GM20000 (cell line): ENCODE data around the gene NAV2.

Source experiments
- DNase-seq: peaks from one replicate; pipeline ENCODE4 v3.0.0; 2012; ENCODE audit warnings: low spot score
- TF ChIP-seq, protein P1 (sequence below): IDR thresholded peaks from 2 replicates; pipeline ENCODE4 v1.5.1; 2012; ENCODE audit warnings: mild to moderate bottlenecking, control low read depth; ENCODE audit errors: extremely low read depth, missing control alignments

Gene NAV2

GRCh38 chr11:19853016-19853415, 140.4 kb downstream of the NAV2 start:
- TF ChIP-seq, protein P1, sequence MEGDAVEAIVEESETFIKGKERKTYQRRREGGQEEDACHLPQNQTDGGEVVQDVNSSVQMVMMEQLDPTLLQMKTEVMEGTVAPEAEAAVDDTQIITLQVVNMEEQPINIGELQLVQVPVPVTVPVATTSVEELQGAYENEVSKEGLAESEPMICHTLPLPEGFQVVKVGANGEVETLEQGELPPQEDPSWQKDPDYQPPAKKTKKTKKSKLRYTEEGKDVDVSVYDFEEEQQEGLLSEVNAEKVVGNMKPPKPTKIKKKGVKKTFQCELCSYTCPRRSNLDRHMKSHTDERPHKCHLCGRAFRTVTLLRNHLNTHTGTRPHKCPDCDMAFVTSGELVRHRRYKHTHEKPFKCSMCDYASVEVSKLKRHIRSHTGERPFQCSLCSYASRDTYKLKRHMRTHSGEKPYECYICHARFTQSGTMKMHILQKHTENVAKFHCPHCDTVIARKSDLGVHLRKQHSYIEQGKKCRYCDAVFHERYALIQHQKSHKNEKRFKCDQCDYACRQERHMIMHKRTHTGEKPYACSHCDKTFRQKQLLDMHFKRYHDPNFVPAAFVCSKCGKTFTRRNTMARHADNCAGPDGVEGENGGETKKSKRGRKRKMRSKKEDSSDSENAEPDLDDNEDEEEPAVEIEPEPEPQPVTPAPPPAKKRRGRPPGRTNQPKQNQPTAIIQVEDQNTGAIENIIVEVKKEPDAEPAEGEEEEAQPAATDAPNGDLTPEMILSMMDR, result no peak
- DNase-seq, result no peak

GRCh38 chr11:19853920-19854319, 141.3 kb downstream of the NAV2 start:
- no peak for DNase-seq

DNA sequence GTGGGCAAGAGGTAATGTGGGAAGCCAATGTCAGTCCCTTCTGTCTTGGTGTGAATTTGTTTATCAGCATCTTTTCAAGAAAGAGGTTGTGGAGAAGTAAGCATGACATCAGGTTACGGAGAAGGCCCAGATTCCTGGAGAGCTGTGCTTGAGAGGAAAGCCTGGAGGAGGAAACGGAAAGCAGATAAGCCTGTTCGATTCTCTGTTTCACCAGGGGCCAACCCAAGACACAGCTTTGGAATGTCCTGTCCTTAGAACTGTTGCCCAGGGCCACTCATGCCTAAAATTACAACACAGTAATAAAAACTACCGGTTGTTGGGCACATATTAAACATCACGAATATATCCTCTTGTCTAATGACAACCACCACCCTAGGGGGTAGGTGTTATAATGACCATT, 148.5 kb downstream of the NAV2 start:
- DNase-seq, result no peak
- TF ChIP-seq, protein P1, result no peak

More at GRCh38 chr11:19853920-19854319, 141.3 kb downstream of the NAV2 start:
- TF ChIP-seq, protein P1, result no peak

GRCh38 chr11:19862091-19862490, 149.5 kb downstream of the NAV2 start:
- DNase-seq, result no peak
- TF ChIP-seq, protein P1, result no peak

DNA sequence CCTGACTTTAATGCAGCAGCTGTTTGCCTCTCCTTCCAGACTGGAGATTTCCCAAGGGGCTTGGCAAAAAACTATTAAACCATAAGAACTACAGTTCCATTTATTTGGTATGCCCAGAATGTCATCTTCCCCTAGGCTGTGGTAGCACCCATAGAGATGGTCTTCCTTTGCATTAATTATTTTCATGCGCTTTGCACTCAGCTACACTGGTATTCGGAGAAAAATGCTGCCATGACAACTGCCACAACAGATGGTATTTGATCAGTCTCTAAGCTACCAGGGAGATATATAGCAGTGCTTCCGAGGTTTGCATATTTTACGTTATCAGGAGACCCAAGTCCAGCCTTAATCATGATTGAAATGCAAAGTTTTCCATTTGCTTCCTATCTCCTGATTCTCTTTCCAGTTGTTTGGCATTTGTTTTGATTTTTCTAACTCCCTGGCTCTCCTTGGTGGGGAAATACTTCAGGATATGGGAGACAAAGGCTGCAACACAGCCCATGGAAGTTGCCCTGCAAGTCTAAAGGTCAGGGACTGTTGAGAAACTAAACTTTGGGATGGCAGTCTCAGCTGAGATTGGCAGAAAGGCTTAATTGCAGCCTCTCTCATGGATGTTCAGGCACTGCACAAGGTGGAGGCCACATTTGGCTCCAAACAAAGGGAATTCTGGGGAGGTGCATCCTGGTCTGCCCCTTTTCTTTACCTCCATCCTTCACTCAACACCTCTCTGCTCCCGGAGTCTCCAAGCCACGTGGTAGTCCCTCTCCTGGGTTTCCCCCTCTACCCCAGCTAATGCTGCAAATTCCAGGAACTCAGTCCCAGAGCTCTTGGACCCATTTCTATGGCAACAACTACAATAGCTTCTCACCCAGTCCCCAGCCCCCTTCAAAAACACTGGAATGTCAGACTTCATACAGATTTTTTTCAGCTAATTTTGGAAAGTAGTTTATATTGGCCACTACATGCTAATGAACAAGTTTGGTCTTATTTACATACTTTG, 151.8 kb downstream of the NAV2 start:
- DNase-seq, result no peak

GRCh38 chr11:19866037-19866436, 153.4 kb downstream of the NAV2 start:
- TF ChIP-seq, protein P1, result no peak
- DNase-seq, result no peak

More for the DNA sequence above, 151.8 kb downstream of the NAV2 start:
- TF ChIP-seq, protein P1, result no peak

DNA sequence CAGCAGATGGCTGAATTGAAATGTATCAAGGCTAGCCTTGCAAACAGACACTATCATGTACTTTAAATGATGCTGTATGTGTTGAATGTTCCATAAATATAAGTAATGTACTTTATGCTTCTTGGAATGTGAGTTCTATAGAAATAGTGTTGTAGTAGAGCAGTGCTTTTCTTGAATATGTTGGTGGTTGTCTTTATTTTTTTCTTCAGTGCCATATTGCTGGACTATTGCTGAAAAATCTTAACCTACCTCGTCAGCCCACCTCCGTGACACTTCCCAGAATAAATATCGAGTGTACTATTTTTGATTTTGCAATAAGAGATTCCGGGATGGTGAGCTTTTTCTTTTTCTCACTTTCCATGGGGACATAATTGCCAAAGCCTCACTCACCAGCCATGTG, 153.9 kb downstream of the NAV2 start:
- DNase-seq, result no peak
- TF ChIP-seq, protein P1, result no peak
